Endothelial cell of umbilical vein (primary cell): Measurements from ENCODE around the gene CCL13. TPM values are rescaled to one million over a fixed set of nuclear protein-coding genes. Genes with fewer than 3 reads are reported as not detected.

Experiments
- BruUV-seq: library from RNA; stranded (reverse); fragments of 400-500 nt; replicated peaks from 2 replicates; lab custom pipeline; 2021; lab: Mats Ljungman, UMichigan
- CTCF ChIA-PET: fragments of 300-600, 350-600 bp; sonication (Branson Sonifier 250); formaldehyde crosslinking; loops from one replicate; lab custom pipeline; 2021; ENCODE audit warnings: antibody characterized with exemption, inconsistent platforms; lab: Charles Lee
- POLR2A ChIA-PET: fragments of 300-600, 350-600 bp; sonication (Branson Sonifier 250); formaldehyde crosslinking; loops from one replicate; lab custom pipeline; 2021; ENCODE audit warnings: antibody characterized with exemption, inconsistent platforms; lab: Charles Lee
- DNase-seq: peaks from one replicate; pipeline ENCODE4 v3.0.0-alpha.2; 2011; ENCODE audit warnings: low read depth, low spot score
- FAIRE-seq: peaks from 2 replicates; lab custom pipeline; 2011; peaks lifted over from hg19 to GRCh38; lab: Jason Lieb, UNC
- H2AFZ ChIP-seq: 2 replicates; pipeline ENCODE4 v1.6.0; 2012; ENCODE audit warnings: low read depth, low read length, control low read depth, inconsistent platforms
- H3K27ac ChIP-seq: 2 replicates; pipeline ENCODE4 v1.5.1; 2011; ENCODE audit warnings: low read depth, mild to moderate bottlenecking, control low read depth, low read length, moderate library complexity; ENCODE audit not compliant: insufficient read depth
- H3K27me3 ChIP-seq, 2 experiments: 2 replicates each; pipeline versions ENCODE4 v1.6.0 to v1.6.1; 2011; ENCODE audit warnings: low read length in 2 of 2, mixed read lengths in 1 of 2; ENCODE audit not compliant: control insufficient read depth in 2 of 2, insufficient read depth in 2 of 2
- H3K36me3 ChIP-seq, 2 experiments: 2 replicates in 1 of 2; 3 replicates in 1 of 2; pipeline ENCODE4 v1.5.1; 2011; ENCODE audit warnings: low read length in 2 of 2, mild to moderate bottlenecking in 1 of 2, moderate library complexity in 1 of 2; ENCODE audit not compliant: control insufficient read depth in 2 of 2, insufficient read depth in 2 of 2; ENCODE audit errors: extremely low read depth in 1 of 2
- H3K4me1 ChIP-seq: 3 replicates; pipeline ENCODE4 v1.5.1; 2011; ENCODE audit warnings: mild to moderate bottlenecking, low read length; ENCODE audit not compliant: control insufficient read depth, insufficient read depth; ENCODE audit errors: extremely low read depth
- H3K4me2 ChIP-seq: 2 replicates; pipeline ENCODE4 v1.6.1; 2011; ENCODE audit warnings: low read length, control low read depth, mixed read lengths; ENCODE audit not compliant: insufficient read depth
- H3K4me3 ChIP-seq, 3 experiments: fragments of 200-600 bp in 1 of 3; sonication (generic), shearing (Covaris generic) in 1 of 3; replicated peaks in 1 of 3; 2 replicates each; pipeline ENCODE4 v1.5.1; 2011 to 2016; ENCODE audit warnings: control low read depth in 3 of 3, low read length in 3 of 3, mild to moderate bottlenecking in 2 of 3, inconsistent platforms in 1 of 3, low read depth in 1 of 3, moderate library complexity in 1 of 3; ENCODE audit not compliant: insufficient read depth in 1 of 3
- H3K79me2 ChIP-seq: 2 replicates; pipeline ENCODE4 v1.6.0; 2012; ENCODE audit warnings: low read length, inconsistent platforms; ENCODE audit not compliant: control insufficient read depth, insufficient read depth
- H3K9ac ChIP-seq: replicated peaks from 2 replicates; pipeline ENCODE3; 2011; ENCODE audit warnings: low read length, control low read depth; ENCODE audit not compliant: insufficient read depth; ENCODE audit errors: extremely low read depth
- H3K9me1 ChIP-seq: replicated peaks from 3 replicates; pipeline ENCODE4 v1.6.0; 2011; ENCODE audit warnings: mild to moderate bottlenecking, low read length; ENCODE audit not compliant: control insufficient read depth, insufficient read depth; ENCODE audit errors: extremely low read depth
- H3K9me3 ChIP-seq: replicated peaks from 2 replicates; pipeline ENCODE4 v1.5.1; 2012; ENCODE audit warnings: low read length, inconsistent platforms; ENCODE audit not compliant: control insufficient read depth, insufficient read depth
- H4K20me1 ChIP-seq: replicated peaks from 2 replicates; pipeline ENCODE3; 2011; ENCODE audit warnings: mild to moderate bottlenecking, low read length; ENCODE audit not compliant: control insufficient read depth, insufficient read depth; ENCODE audit errors: extremely low read depth
- CTCF ChIP-seq, 2 donors: IDR thresholded peaks; 1 replicate in 1 of 2; 2 replicates in 1 of 2; pipeline ENCODE4 v1.5.1; 2011; ENCODE audit warnings: low read length in 2 of 2, mild to moderate bottlenecking in 2 of 2, moderate library complexity in 2 of 2, control low read depth in 1 of 2, inconsistent platforms in 1 of 2, low read depth in 1 of 2; ENCODE audit not compliant: insufficient read depth in 1 of 2; ENCODE audit errors: extremely low read depth in 1 of 2
- EZH2 ChIP-seq: IDR thresholded peaks from 2 replicates; pipeline ENCODE4 v1.6.1; 2012; ENCODE audit warnings: borderline replicate concordance, low read depth, mild to moderate bottlenecking, moderate library complexity, low read length, inconsistent platforms; ENCODE audit not compliant: severe bottlenecking
- GATA2 ChIP-seq: IDR thresholded peaks from 2 replicates; pipeline ENCODE4 v1.7.0; 2011; ENCODE audit warnings: low read depth, mild to moderate bottlenecking, moderate library complexity, mixed read lengths, low read length; ENCODE audit not compliant: insufficient read length, insufficient read depth
- JUN ChIP-seq: IDR thresholded peaks from 2 replicates; pipeline ENCODE4 v1.6.1; 2011; ENCODE audit warnings: borderline replicate concordance, low read depth; ENCODE audit not compliant: insufficient read length, insufficient read depth
- MAX ChIP-seq: IDR thresholded peaks from 2 replicates; pipeline ENCODE4 v1.6.1; 2011; ENCODE audit not compliant: insufficient read depth, insufficient read length
- MYC ChIP-seq: IDR thresholded peaks from one replicate; pipeline ENCODE4 v1.6.1; 2011; ENCODE audit warnings: mild to moderate bottlenecking, low read depth, low read length
- POLR2AphosphoS5 ChIP-seq: IDR thresholded peaks from 2 replicates; pipeline ENCODE4 v1.6.1; 2012; ENCODE audit warnings: low read depth, mild to moderate bottlenecking, control low read depth, low read length, moderate library complexity; ENCODE audit not compliant: insufficient read depth
- dilution Hi-C: fragments of 300-500 bp; cut with MboI; formaldehyde crosslinking; loops from one replicate; pipeline ENCODE4 v1.15.0; 2019; ENCODE audit warnings: low sequenced_read_pairs; ENCODE audit not compliant: extremely low pct_ligation_motif_present
- intact Hi-C: fragments of 100-400 bp; cut with micrococcal nuclease; formaldehyde crosslinking; loops from one replicate; pipeline ENCODE4 v1.10.0; 2022
- polyA plus RNA-seq, 4 experiments: library from polyadenylated mRNA; depleted of rRNA in 3 of 4; stranded (reverse) in 3 of 4; unstranded in 1 of 4; fragments of >200 nt; gene quantifications; 2 replicates each; pipeline versions ENCODE4 v1.2.1 to v1.2.3, GENCODE V29; 2011 to 2012; ENCODE audit warnings: missing spikeins in 1 of 4
- total RNA-seq: library from RNA; stranded (reverse); gene quantifications from 2 replicates; pipeline ENCODE4 v1.2.3, GENCODE V29; 2021

CCL13 gene
- total and polyA plus RNA-seq, 2 donors (not counting 3 experiments of a cell fraction or from before 2014, with no cell fraction given) = not detected

GRCh38 chr17:34386343-34386696 lies 30.0 kb downstream of the CCL13 start:
- Histone ChIP-seq H3K27ac (peak overlapping the region; percentile 72), H3K4me3 (no peak overlapping the region), H3K4me2 (no peak overlapping the region), H2AFZ (no peak overlapping the region), H4K20me1 (no peaks in the 10 kb centered on the region), H3K4me1 (peaks cover 47% of the 10 kb centered on the region), H3K9ac (no peak overlapping the region), H3K9me3 (no peaks in the 10 kb centered on the region), H3K27me3 (peaks cover 0 to under 1% of the 10 kb centered on the region in 2 experiments), H3K36me3 (no peaks in the 10 kb centered on the region), H3K79me2 (no peaks in the 10 kb centered on the region), H3K9me1 (no peaks in the 10 kb centered on the region)
- FAIRE-seq (no peak), DNase-seq (no peak)
- intact Hi-C loops = loop anchor here (2.0 to 5.0 kb wide), 2 partner anchors 26 to 1241 kb away; no protein-coding TSS in a partner anchor
- POLR2A ChIA-PET = no interaction called here
- BruUV-seq = no TSS peak
- dilution Hi-C loops = no loop called here
- no peak for TF ChIP-seq JUN
- no peak for TF ChIP-seq MYC
- no peak for TF ChIP-seq GATA2
- no peak for TF ChIP-seq POLR2AphosphoS5
- no peak for TF ChIP-seq CTCF (IDR thresholded peaks at IDR 0.05; ENCODE audit: extremely low read depth in 1 of 2, insufficient read depth in 1 of 2, low read depth in 1 of 2, low read length in 2 of 2)
- no peak for TF ChIP-seq MAX
- no peak for TF ChIP-seq EZH2
- CTCF ChIA-PET = interaction anchor here (1.8 to 4.9 kb wide), 4 partner anchors 12 to 34 kb away, joined by 12 to 28 read pairs (median 16); no protein-coding TSS in a partner anchor
